Midbrain (tissue), 1 donor: Measurements from ENCODE around the gene TARDBP.
"Not testable (repeated sequence)": the region's sequence is repeated elsewhere in the genome, so short reads cannot be mapped to it uniquely, and the experiment has no call there.

Source experiments
- DNase-seq: peaks from one replicate; lab custom pipeline; 2025; lab: John Stamatoyannopoulos, UW

The TARDBP gene

GRCh38 chr1:11042995-11043874 is 30.8 kb downstream of the TARDBP start:
- no peak for DNase-seq

DNA sequence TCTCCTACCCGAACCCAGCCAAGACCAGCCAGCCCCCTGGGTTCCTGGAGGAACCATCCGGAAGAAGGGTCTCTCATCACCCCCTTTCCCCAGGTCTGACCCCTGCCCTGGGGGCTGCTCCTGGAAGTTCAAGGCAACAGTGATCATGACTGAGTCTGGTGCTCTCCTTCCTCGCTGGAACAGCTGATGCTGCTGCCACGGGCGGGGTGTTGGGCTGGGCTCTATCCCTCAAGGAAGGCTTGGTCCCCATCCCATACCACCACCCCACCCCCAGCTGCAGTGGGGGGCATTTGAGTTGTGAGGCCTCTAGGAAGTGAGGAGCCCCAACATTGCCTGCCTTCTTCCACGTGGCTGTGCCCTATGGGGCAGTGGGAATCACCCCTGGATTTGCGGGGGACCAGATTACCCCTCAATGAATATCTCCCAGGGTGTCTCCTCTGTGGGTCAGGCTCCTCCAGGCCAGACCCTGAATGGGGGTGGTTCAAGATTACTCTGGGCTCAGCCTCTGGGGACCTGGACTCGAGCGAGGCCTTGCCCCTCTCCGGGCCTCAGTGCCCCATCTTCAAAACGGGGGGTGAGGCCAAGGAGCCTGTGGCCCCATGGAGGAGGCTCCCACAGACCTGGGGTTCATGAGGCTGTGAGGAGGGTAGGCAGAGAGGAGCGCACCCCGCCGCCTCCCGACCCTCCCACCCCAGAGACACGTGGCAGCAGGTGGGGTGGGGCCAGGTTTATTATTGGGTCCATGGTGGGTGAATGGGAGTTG is 31.8 kb downstream of the TARDBP start:
- no peak for DNase-seq

- no peak for DNase-seq
Observed at GRCh38 chr1:11044849-11045427, 32.5 kb downstream of the TARDBP start.

GRCh38 chr1:11045428-11046269 is 33.2 kb downstream of the TARDBP start:
- no peak for DNase-seq

DNA sequence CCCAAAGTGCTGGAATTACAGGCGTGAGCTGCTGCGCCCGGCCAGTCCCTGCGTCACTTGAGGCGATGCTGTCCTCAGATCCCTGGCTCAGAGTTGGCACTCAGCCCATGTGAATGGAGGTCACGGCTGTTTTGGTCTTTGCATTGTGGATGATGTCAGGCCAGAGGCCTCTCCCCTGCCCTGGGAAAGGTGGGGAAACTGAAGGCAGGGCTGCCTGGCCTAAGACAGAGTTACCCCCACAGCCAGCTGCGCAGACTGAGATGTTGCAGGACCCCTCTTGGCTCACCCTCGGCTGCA is 33.8 kb downstream of the TARDBP start:
- no peak for DNase-seq

DNA sequence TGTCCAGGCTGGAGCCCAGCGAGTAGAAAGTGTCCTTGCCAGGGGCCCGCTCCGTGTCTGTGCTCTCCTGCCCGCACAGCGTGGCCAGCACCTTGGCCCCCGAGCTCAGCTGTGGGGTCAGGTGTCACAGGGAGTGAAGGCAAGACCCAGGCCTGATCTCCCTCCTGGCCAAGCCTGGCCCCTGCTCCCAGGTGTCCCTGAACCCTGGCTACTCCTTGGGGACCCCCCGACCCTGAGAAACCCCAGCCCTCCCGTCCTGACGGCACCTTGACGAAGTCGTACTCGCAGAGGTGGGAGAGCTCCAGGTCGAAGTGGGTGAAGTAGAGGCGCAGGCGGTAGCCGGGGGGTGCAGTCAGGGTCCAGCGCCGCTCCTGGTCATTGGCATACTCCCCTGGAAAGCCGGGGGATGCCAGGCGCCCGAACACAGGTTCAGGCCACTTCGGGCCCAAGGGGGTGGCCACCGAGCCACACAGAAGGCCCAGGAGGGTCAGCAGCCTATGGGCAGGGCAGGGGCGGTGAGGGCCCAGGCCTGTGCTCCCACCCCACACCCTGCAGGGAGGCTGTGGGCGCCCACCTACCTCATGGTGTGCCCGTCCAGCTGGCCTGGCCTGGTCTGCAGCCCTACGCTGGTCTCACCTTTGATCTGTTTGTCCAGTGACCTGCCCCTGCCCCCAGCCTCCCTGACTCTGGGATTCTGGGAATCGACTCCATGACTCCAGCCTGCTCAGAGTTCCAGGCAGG is 34.3 kb downstream of the TARDBP start, which contains the start of gene MASP2:
Gene MASP2 (minus strand): TSS at position 615 of the 741 bp plus-strand sequence. CDS start 32 bp downstream, at position 583.
- no peak for DNase-seq

DNA sequence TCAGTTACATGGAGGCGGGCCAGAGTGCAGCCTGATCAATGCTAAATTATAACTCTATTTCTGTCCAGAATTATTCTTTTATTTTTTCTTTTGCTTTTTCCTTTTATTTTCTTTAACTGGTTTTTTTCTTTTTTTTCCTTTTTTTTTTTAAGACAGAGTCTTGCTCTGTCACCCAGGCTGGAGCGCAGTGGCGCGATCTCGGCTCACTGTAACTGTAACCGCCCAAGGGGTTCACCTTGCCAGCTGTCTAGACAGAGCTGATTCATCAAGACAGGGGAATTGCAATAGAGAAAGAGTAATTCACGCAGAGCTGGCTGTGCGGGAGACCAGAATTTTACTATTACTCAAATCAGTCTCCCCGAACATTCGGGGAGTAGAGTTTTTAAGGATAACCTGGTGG is 38.7 kb downstream of the TARDBP start:
- not testable (repeated sequence) for DNase-seq

- DNase-seq: no peak
Observed at GRCh38 chr1:11051781-11052511, 39.5 kb downstream of the TARDBP start.

DNA sequence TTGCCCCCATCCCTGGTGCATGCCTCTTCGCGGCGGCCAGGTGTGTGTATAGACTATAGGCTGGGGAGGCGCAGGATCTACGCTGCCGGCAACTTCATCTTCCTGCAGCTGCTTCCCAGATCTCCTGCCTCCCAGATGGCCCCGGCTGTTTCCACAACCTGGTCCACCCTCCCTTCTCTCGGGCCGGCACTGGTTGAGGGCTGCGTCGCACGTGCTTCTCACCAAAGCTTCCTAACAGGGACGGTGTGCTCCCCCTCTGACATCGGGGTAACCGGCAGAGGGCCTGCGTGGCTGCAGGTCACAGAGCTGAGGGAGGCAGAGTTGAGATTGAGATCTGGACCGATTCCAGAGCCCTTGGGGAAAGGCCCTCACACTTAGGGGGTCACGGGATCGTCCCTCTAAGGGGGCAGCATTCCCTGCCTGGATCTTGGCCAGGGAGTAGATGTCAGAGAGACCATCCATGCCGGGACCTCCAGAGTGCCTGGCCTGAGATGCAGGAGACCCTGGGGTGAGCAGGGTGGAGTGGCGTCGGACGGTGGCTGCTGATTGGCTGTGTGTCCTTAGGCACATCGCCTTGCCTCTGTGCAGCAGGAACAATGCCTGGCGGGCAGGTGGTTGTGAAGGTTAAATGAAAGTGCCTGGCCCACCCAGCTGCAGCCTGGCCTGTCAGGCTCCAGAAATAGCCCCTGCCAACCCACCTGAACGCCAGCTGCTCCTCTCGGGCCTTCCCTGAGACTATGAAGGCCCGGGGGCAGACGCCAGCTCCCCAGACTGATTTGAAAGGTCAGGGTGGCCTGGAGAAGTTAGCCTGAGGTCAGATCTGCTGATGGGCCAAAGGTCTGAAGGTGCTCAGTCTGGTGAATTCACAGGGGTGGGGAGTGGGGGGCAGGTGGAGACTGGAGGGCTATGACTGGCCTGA is 40.6 kb downstream of the TARDBP start:
- DNase-seq: no peak

- DNase-seq: no peak
Observed at GRCh38 chr1:11053758-11054137, 41.3 kb downstream of the TARDBP start.

DNA sequence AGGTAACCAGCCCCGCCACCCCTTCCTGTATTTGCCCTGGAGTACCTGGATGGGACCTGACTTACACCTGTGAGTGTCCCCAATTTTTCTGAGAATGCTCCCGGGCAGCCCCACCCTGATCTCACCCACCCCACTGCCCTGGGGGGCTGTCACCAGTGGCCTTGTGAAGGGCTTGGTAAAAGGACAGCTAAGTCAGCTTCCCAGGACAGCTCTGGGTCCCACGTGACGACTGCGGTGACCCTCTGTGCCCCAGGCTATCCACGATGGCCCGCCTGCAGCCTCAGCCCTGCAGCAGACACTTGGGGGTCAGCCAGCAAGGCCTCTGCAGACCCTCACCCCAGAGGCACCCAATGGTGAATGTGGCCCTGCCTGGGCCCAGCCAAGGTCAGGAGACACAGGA is 41.7 kb downstream of the TARDBP start:
- no peak for DNase-seq

DNA sequence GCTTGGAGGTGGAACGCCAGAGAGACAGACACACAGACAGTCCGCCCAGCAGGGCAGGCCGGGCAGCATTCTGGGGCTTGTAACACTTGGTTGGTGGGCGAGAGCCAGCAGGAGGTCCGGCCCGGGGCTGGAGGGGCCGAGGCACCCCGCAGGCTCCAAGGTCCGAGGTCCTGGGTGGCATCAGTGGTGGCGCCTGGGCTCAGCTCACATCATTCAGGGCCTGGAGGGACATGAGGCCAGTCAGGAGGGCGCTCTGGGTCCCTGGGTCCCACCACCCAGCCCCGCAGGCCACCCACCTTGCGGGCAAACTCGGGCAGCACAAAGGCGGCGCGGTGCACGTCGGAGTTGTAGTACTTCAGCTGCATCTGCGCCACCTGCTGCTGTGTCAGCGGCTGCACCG is 42.2 kb downstream of the TARDBP start:
- no peak for DNase-seq

- DNase-seq: no peak
Observed at GRCh38 chr1:11055676-11056075, 43.2 kb downstream of the TARDBP start.

- no peak for DNase-seq
Observed at GRCh38 chr1:11056504-11056903, 44.0 kb downstream of the TARDBP start.

GRCh38 chr1:11057477-11057876 is 45.0 kb downstream of the TARDBP start:
- no peak for DNase-seq

DNA sequence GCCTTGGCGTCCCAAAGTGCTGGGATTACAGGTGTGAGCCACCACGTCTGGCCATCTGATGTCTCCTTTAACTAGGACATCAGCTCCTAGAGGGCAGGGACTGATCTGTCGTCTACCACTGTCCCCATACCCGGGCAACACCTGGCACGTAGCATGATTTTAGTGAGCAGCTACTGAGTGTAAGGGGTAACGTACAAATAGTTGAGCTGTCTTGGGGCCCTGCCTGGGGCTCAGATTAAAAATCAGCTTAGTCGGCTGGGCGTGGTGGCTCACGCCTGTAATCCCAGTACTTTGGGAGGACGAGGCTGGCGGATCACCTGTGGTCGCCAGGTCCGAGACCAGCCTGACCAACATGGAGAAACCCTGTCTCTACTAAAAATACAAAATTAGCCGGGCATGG is 45.6 kb downstream of the TARDBP start:
- DNase-seq: no peak

- DNase-seq: no peak
Observed at GRCh38 chr1:11058595-11059154, 46.2 kb downstream of the TARDBP start.

- no peak for DNase-seq
Observed at GRCh38 chr1:11059155-11059967, 46.9 kb downstream of the TARDBP start.
